Vagina (tissue), 2 donors: ENCODE measurements around the gene TFE3. TPM values are rescaled to one million over a fixed set of nuclear protein-coding genes. Genes with fewer than 3 reads are reported as not detected.

Experiments used
- DNase-seq, 2 donors: peaks; one replicate each; pipeline ENCODE4 v3.0.0-alpha.2; 2017; ENCODE audit errors: extremely low spot score in 2 of 2
- H3K27ac ChIP-seq: fragments of 200-600 bp; sonication (generic); one replicate; pipeline ENCODE4 v1.5.1; 2019
- H3K27me3 ChIP-seq: fragments of 200-600 bp; sonication (generic); one replicate; pipeline ENCODE4 v1.5.1; 2019
- H3K36me3 ChIP-seq, 2 donors: fragments of 200-600 bp; sonication (generic); one replicate each; pipeline ENCODE4 v1.5.1; 2017 to 2019
- H3K4me1 ChIP-seq: fragments of 200-600 bp; sonication (generic); one replicate; pipeline ENCODE4 v1.5.1; 2019
- H3K4me3 ChIP-seq, 2 donors: fragments of 200-600 bp; sonication (generic); 1 replicate in 1 of 2; 2 replicates in 1 of 2; pipeline ENCODE4 v1.5.1; 2016 to 2019
- H3K9me3 ChIP-seq: fragments of 200-600 bp; sonication (generic); one replicate; pipeline ENCODE4 v1.5.1; 2019
- CTCF ChIP-seq, 3 experiments: fragments of 450-650 bp in 2 of 3; fragments of 200-600 bp in 1 of 3; sonication (generic) in 1 of 3; IDR thresholded peaks; one replicate each; pipeline ENCODE4 v1.5.1; 2017 to 2019; ENCODE audit warnings: antibody characterized with exemption in 3 of 3, mild to moderate bottlenecking in 2 of 3, moderate library complexity in 2 of 3
- POLR2A ChIP-seq, 2 donors: fragments of 450-650 bp; IDR thresholded peaks; one replicate each; pipeline ENCODE4 v1.6.1; 2017; ENCODE audit warnings: antibody characterized with exemption in 2 of 2, mild to moderate bottlenecking in 2 of 2, moderate library complexity in 2 of 2
- POLR2AphosphoS5 ChIP-seq, 2 donors: sonication (generic); formaldehyde crosslinking; IDR thresholded peaks; one replicate each; pipeline ENCODE4 v1.9.0; 2017; ENCODE audit warnings: antibody characterized with exemption in 2 of 2, mild to moderate bottlenecking in 2 of 2, low read depth in 1 of 2; ENCODE audit not compliant: insufficient read depth in 1 of 2
- intact Hi-C: fragments of 100-400 bp; cut with DNase I; formaldehyde crosslinking; loops from one replicate; pipeline ENCODE4 v1.15.1; 2023
- total RNA-seq: library from RNA; depleted of rRNA; stranded (reverse); fragments of >200 nt; gene quantifications from one replicate; pipeline ENCODE4 v1.2.3, GENCODE V29; 2016

The TFE3 gene
- total RNA-seq, 1 donor from 2014 or later = 87.4 TPM

- Histone ChIP-seq H3K27me3 (no peaks in the 10 kb centered on the region), H3K4me3 (no peak overlapping the region), H3K9me3 (no peaks in the 10 kb centered on the region), H3K36me3 (no peaks in the 10 kb centered on the region), H3K4me1 (peaks cover 8% of the 10 kb centered on the region), H3K27ac (no peak overlapping the region)
- intact Hi-C loops = loop anchor here (10.0 kb wide), 1 partner anchor 97 kb away; the partner anchor contains the start of gene PLP2
- no peak for TF ChIP-seq CTCF (IDR thresholded peaks at IDR 0.05)
- no peak for TF ChIP-seq POLR2A (IDR thresholded peaks at IDR 0.05)
- no peak for TF ChIP-seq POLR2AphosphoS5 (IDR thresholded peaks at IDR 0.05; ENCODE audit: insufficient read depth in 1 of 2, low read depth in 1 of 2)
- DNase-seq = no peak
Observed at GRCh38 chrX:49077941-49078340, 34.8 kb upstream of the TFE3 start.

GRCh38 chrX:49075347-49075746 is 32.2 kb upstream of the TFE3 start:
- no peak overlapping the region for H3K27ac ChIP-seq
- no peak overlapping the region for H3K4me3 ChIP-seq
- H3K27me3 ChIP-seq = no peaks in the 10 kb centered on the region
- no peak for TF ChIP-seq CTCF (IDR thresholded peaks at IDR 0.05)
- no peak for TF ChIP-seq POLR2AphosphoS5 (IDR thresholded peaks at IDR 0.05; ENCODE audit: insufficient read depth in 1 of 2, low read depth in 1 of 2)
- no peak for TF ChIP-seq POLR2A (IDR thresholded peaks at IDR 0.05)
- intact Hi-C loops = loop anchor here (10.0 kb wide), 1 partner anchor 99 kb away; the partner anchor contains the start of gene PLP2
- DNase-seq = no peak
- no peaks in the 10 kb centered on the region for H3K9me3 ChIP-seq
- peaks cover 8% of the 10 kb centered on the region for H3K4me1 ChIP-seq
- H3K36me3 ChIP-seq = no peaks in the 10 kb centered on the region

- H3K4me1 ChIP-seq = peaks cover 5% of the 10 kb centered on the region
- TF ChIP-seq POLR2AphosphoS5 (IDR thresholded peaks at IDR 0.05; ENCODE audit: insufficient read depth in 1 of 2, low read depth in 1 of 2) (peak; percentile 90 to 92), CTCF (IDR thresholded peaks at IDR 0.05) (no peak), POLR2A (IDR thresholded peaks at IDR 0.05) (peak in 1 of 2 donors; percentile 46)
- DNase-seq = peak in 1 of 2 donors; percentile 93
- H3K4me3 ChIP-seq = peak within 1 kb of the TSS; percentile 53 to 55
- H3K27ac ChIP-seq = peak within 1 kb of the TSS; percentile 57
- intact Hi-C loops = loop anchor here (10.0 kb wide), 1 partner anchor 101 kb away; the partner anchor contains the start of gene PLP2
- H3K27me3 ChIP-seq = no peaks in the 10 kb centered on the region
- no peaks in the 10 kb centered on the region for H3K9me3 ChIP-seq
- no peaks in the 10 kb centered on the region for H3K36me3 ChIP-seq
Observed at GRCh38 chrX:49073601-49074575, 30.7 kb upstream of the TFE3 start, which contains the start of gene PRAF2. Gene PRAF2, minus strand, starts transcription at chrX:49074002. Its CDS starts 15 bp downstream, at chrX:49073987.

DNA sequence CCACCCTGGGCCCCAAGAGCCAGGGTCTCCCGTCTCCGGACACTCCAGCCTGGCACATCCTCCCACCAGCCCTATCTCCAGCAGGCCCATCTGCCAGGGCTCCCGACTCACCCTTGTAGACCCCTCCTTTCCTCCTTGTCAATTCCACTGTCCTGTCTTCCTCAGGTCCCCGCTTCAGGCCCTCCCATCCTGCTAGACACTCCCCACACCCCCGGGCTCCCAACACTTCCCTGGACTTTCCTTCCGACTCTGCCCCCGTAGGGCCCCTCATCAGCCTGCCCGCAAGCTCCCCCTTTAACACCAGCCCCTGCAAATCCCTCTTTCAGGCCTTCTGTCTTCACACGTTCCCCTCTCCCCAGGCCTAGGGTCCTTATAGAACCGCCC is 29.5 kb upstream of the TFE3 start:
- peak overlapping the region; percentile 41 for H3K27ac ChIP-seq
- no peaks in the 10 kb centered on the region for H3K9me3 ChIP-seq
- intact Hi-C loops = loop anchor here (10.0 kb wide), 1 partner anchor 102 kb away; the partner anchor contains the start of gene PLP2

More for the DNA sequence above, 29.5 kb upstream of the TFE3 start:
- DNase-seq = peak in 1 of 2 donors; percentile 85
- no peaks in the 10 kb centered on the region for H3K4me1 ChIP-seq
- H3K27me3 ChIP-seq = no peaks in the 10 kb centered on the region
- TF ChIP-seq CTCF (IDR thresholded peaks at IDR 0.05) = no peak
- TF ChIP-seq POLR2AphosphoS5 (IDR thresholded peaks at IDR 0.05; ENCODE audit: insufficient read depth in 1 of 2, low read depth in 1 of 2) = no peak
- TF ChIP-seq POLR2A (IDR thresholded peaks at IDR 0.05) = no peak
- no peaks in the 10 kb centered on the region for H3K36me3 ChIP-seq
- peak overlapping the region; percentile 53 to 55 for H3K4me3 ChIP-seq
